Measurements from ENCODE around the gene TENT5C. TPM values are rescaled to one million over a fixed set of nuclear protein-coding genes. Genes with fewer than 3 reads are reported as not detected.
A peak's percentile ranks its signal among the peaks of the same experiment; 100 is the strongest.

TENT5C gene
- total and polyA plus RNA-seq, 9 of the 15 experiments (the other 6 are each of a cell fraction or from before 2014, with no cell fraction given): 1.8 to 7.7 (median 4.0) TPM

DNA sequence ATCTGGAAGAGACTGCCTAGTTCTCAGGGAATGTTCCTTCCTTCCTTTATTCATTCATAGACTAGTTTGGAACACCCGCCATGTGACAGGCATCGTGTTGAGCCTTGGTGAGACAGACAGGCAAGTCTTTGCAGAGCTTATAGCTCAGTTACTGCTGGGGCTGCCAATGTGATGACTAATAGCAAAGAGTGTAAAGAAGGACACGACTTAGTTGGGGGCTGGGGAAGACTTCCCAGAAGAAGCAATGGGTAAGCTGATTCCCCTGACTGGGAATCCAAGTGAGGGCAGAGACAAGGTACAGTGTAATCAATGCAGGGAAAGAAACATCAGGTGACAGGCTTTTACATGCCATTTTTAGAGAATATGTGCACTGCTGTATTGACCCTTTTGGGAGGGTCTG, 51.2 kb downstream of the TENT5C start (continued):
- TF ChIP-seq NFRKB (IDR thresholded peaks at IDR 0.05; ENCODE audit: low read depth): 0 out of 2 replicates have a peak, but pooled peaks have one; percentile 35
- TF ChIP-seq ZNF584 (CRISPR knock-in tag; IDR thresholded peaks at IDR 0.05; ENCODE audit: low read depth): no peak
- TF ChIP-seq, protein P1, sequence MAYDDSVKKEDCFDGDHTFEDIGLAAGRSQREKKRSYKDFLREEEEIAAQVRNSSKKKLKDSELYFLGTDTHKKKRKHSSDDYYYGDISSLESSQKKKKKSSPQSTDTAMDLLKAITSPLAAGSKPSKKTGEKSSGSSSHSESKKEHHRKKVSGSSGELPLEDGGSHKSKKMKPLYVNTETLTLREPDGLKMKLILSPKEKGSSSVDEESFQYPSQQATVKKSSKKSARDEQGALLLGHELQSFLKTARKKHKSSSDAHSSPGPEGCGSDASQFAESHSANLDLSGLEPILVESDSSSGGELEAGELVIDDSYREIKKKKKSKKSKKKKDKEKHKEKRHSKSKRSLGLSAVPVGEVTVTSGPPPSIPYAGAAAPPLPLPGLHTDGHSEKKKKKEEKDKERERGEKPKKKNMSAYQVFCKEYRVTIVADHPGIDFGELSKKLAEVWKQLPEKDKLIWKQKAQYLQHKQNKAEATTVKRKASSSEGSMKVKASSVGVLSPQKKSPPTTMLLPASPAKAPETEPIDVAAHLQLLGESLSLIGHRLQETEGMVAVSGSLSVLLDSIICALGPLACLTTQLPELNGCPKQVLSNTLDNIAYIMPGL (CRISPR knock-in tag; IDR thresholded peaks at IDR 0.05): no peak

DNA sequence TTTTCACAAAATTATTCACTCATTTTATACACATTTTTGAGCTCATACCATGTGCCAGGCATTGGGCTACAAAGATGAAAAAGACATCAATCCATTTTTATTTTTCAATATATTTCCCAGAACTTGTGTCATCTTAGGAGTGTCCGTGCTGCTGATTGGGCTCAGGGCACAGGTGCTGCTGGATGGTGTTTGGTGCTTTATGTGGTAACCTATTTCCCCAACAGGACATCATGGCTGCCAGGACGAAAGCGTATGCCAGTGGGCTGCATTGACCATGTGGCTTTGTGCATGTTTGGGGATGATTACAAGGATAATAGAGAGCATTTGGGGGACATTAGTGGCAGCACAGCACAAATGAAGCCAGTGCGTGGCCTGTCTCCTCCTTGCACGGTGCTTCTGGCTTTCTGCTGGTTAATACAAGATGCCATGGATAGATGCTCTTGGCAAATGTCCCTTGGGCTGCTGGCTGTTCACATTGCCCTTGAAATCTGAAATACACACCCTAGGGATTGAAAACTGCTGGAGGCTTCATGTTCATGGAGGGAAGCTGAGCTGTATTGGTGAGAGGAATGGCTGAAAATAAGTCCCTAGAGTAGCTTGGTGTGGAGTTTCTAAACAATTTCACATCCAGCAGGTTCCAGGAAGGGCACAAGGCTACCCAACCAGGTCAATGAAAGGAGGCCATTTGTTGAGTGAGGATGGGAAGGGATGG, 52.3 kb downstream of the TENT5C start:
- H3K4me1 ChIP-seq (replicated peaks in 1 of 2; ENCODE audit: control insufficient read depth in 2 of 2, insufficient read depth in 2 of 2, low read length in 2 of 2): peaks cover 57 to 77% of the 10 kb centered on the region in 2 experiments
- no peak for ATAC-seq
- FAIRE-seq: no peak

More for the DNA sequence above, 52.3 kb downstream of the TENT5C start:
- WGBS (ENCODE audit: insufficient coverage, low coverage, missing lambda C conversion rate): 95% methylated on average over 5 of the region's 5 CpGs
- intact Hi-C loops (cut with micrococcal nuclease) (loop anchor here (2.0 kb wide), 1 partner anchor 15 kb away; no protein-coding TSS in a partner anchor), in situ Hi-C loops (cut with MboI) (no loop called here)
- no peak overlapping the region for H2AFZ ChIP-seq (ENCODE audit: low read depth, low read length)
- H3K79me2 ChIP-seq (ENCODE audit: control insufficient read depth, insufficient read depth, low read length): no peaks in the 10 kb centered on the region
- no peaks in the 10 kb centered on the region for H4K20me1 ChIP-seq (replicated peaks; ENCODE audit: control insufficient read depth, insufficient read depth, low read length)
- no peak overlapping the region for H3K4me2 ChIP-seq (ENCODE audit: insufficient read depth, low read length)
- no peaks in the 10 kb centered on the region for H3K36me3 ChIP-seq (ENCODE audit: control insufficient read depth, insufficient read depth, low read length)
- H3K4me3 ChIP-seq: no peak overlapping the region
- no peak overlapping the region for H3K27ac ChIP-seq (ENCODE audit: extremely low read depth, low read depth, low read length)
- peak overlapping the region in 1 of 2 experiments; percentile 31; a peak in 1 of 4 replicates for H3K9ac ChIP-seq (ENCODE audit: insufficient read depth in 1 of 2, low read depth in 2 of 2, low read length in 2 of 2)
- DNase-seq (ENCODE audit: extremely low read depth in 1 of 4, low spot score in 3 of 4): no peak
- BruUV-seq (replicated peaks): no TSS peak
- ChIA-PET POLR2A (interaction anchor here (1.4 to 5.4 kb wide), 2 partner anchors 11 to 12 kb away, joined by 6 to 47 read pairs; no protein-coding TSS in a partner anchor), CTCF (ENCODE audit: low intra/inter-chr PET ratio) (no interaction called here)
- no peaks in the 10 kb centered on the region for H3K9me1 ChIP-seq (ENCODE audit: control insufficient read depth, insufficient read depth, low read length)
- no peaks in the 10 kb centered on the region for H3K9me3 ChIP-seq (replicated peaks; ENCODE audit: control insufficient read depth, insufficient read depth, low read depth, low read length)
- TF ChIP-seq, protein P2, sequence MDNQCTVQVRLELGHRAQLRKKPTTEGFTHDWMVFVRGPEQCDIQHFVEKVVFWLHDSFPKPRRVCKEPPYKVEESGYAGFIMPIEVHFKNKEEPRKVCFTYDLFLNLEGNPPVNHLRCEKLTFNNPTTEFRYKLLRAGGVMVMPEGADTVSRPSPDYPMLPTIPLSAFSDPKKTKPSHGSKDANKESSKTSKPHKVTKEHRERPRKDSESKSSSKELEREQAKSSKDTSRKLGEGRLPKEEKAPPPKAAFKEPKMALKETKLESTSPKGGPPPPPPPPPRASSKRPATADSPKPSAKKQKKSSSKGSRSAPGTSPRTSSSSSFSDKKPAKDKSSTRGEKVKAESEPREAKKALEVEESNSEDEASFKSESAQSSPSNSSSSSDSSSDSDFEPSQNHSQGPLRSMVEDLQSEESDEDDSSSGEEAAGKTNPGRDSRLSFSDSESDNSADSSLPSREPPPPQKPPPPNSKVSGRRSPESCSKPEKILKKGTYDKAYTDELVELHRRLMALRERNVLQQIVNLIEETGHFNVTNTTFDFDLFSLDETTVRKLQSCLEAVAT (IDR thresholded peaks at IDR 0.05): no peak
- TF ChIP-seq, protein P3, sequence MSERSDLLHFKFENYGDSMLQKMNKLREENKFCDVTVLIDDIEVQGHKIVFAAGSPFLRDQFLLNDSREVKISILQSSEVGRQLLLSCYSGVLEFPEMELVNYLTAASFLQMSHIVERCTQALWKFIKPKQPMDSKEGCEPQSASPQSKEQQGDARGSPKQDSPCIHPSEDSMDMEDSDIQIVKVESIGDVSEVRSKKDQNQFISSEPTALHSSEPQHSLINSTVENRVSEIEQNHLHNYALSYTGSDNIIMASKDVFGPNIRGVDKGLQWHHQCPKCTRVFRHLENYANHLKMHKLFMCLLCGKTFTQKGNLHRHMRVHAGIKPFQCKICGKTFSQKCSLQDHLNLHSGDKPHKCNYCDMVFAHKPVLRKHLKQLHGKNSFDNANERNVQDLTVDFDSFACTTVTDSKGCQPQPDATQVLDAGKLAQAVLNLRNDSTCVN (CRISPR knock-in tag; IDR thresholded peaks at IDR 0.05): no peak
- no peak for TF ChIP-seq TRIM28 (IDR thresholded peaks at IDR 0.05)
- TF ChIP-seq NUFIP1 (IDR thresholded peaks at IDR 0.05; ENCODE audit: partially characterized antibody): no peak
- no peak for TF ChIP-seq FOXA3 (CRISPR knock-in tag; conservative IDR thresholded peaks at IDR 0.05 in 1 of 2, IDR thresholded peaks at IDR 0.05 in 1 of 2)
- TF ChIP-seq ZKSCAN8 (CRISPR knock-in tag; IDR thresholded peaks at IDR 0.05): no peak
- TF ChIP-seq AFF4 (CRISPR knock-in tag; IDR thresholded peaks at IDR 0.05): no peak
- no peak for TF ChIP-seq DIDO1 (tag; IDR thresholded peaks at IDR 0.05; ENCODE audit: low read depth)
- no peaks in the 10 kb centered on the region for H3K27me3 ChIP-seq (ENCODE audit: control insufficient read depth in 2 of 2, insufficient read depth in 2 of 2, low read length in 2 of 2)

Measured in K562 (cell line).